Dedifferentiated amniotic fluid mesenchymal stem cell (primary cell): ENCODE data around the gene TMEM87B.
"Not testable (repeated sequence)": the region's sequence is repeated elsewhere in the genome, so short reads cannot be mapped to it uniquely, and the experiment has no call there.

Experiments used
- DNase-seq: peaks from one replicate; pipeline ENCODE4 v3.0.0-alpha.2; 2016; ENCODE audit errors: extremely low spot score

Gene TMEM87B

DNA sequence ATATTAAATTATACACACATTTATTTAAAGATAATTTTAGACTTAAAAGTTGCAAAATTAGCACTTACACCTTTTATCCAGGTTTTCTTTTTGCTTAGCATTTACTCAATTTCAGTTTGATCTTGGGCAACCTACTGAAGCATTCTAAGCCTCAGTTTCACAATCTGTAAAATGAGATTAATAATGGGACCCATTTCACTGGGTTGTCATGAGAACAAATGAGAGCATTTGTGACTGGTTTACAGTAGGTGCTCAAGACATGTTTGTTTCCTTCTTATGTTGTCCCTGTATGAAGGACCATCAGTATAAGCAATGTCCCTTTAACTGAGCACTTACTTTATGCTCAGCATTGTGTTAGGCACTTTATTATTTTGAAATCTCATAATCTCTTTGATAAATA, 78.3 kb downstream of the TMEM87B start:
- no peak for DNase-seq

DNA sequence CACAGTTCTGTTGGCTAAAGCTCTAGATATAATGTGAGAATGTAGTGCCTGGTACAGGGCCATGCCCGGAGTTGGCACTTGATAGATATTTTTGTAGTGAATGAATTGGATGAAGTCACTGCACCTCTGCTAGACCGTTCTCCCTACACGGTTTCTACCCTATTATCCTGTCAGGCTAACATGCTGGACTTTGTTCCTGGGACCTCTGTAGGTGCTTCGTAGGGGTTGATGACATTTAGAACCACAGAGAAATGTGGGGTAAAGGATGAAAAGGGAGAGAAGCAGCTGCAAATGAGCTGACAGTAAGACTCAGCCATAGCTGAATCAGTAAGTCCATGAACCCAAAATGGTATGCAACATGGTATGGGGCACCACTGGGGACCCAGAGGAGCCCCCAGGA, 79.1 kb downstream of the TMEM87B start:
- no peak for DNase-seq

DNA sequence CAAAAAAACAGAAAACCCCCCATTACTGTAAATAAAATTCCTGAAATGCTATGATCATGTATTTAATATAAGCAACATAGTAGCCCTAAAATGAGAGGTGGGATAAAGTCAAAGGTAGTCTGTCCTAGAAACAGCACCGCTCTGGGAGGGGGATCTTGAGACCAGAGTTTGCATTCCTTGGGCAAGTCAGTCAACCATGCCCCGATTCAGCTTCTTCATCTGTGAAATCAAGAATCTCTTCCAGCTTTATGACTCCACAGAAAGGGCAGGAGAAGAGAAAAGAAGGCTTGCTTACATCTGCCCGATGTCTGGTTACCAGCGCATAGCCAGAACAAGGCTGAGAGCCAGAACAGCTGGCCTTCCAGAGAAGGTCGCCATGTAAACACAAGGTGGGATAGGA, 81.0 kb downstream of the TMEM87B start:
- no peak for DNase-seq

DNA sequence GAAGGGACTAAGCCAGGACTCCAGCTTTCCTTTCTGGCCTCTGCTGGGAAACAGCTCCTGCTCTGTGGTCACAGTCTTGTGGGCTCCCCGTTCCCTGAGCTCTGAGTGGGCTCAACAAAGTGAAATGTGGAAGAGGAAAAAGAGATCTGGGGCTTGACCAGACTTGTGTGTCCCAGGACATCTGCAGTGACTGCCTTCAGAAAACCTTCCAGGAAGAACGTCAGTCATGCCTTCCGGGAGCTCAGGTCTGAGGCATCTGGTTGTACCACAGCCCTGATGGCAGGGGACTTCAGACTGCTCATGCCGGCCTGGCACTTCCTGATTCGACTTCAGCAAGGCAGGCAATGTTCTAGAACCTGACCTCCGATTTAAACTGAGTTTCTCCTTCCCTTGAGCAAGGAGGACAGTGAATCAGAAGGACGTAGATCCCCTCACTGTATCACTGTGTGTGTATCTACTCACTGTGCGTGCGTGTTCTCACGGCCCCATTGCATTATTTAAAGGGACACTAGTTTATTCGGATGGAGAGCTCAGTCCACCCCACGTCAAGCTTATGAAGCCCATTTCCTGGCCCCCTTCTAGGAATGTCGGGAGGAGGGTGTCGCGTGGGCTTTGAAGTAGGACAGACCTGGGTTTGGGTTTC, 82.6 kb downstream of the TMEM87B start:
- no peak for DNase-seq

DNA sequence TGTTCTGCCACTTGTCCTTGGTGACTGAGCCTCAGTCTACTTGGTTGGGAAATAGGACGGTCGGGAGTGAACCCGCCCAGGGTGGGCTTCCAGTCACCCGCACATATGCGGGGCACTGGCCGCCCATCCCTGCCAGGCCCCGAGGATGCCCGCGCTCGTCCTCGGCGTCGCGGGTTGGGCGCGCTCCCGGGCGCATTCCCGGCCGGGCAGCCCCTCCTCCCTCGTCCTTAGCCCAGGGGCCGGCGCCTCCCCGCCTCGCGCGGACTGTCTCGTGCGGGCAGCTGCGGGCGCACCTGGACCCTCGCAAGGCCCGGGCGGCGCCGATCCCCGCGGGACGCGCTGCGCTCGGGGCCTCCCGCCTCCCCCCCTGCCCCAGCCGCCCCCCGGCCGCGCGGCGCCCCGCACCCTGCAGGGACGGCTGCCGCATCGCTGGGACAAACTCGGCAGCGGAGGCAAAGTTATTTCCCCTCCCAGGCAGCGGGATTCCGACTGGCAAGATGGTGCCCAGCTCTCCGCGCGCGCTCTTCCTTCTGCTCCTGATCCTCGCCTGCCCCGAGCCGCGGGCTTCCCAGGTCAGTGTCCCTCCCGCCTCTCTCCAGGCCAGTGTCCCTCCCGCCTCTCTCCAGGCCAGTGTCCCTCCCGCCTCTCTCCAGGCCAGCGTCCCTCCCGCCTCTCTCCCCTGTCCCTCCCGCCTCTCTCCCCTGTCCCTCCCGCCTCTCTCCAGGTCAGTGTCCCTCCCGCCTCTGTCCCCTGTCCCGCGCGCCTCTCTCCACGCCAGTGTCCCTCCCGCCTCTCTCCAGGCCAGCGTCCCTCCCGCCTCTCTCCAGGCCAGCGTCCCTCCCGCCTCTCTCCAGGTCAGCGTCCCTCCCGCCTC, 83.3 kb downstream of the TMEM87B start, which contains the start of gene FBLN7:
TSS of gene FBLN7 (plus strand) at position 227 of the 874 bp plus-strand sequence. CDS start at position 498, 271 bp downstream.
- DNase-seq, result no peak

DNA sequence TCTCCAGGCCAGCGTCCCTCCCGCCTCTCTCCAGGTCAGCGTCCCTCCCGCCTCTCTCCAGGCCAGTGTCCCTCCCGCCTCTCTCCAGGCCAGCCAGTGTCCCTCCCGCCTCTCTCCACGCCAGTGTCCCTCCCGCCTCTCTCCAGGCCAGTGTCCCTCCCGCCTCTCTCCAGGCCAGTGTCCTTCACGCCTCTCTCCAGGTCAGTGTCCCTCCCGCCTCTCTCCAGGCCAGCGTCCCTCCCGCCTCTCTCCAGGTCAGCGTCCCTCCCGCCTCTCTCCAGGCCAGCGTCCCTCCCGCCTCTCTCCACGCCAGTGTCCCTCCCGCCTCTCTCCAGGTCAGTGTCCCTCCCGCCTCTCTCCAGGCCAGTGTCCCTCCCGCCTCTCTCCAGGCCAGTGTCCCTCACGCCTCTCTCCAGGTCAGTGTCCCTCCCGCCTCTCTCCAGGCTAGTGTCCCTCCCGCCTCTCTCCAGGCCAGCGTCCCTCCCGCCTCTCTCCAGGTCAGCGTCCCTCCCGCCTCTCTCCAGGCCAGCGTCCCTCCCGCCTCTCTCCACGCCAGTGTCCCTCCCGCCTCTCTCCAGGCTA, 84.1 kb downstream of the TMEM87B start:
- DNase-seq, result not testable (repeated sequence)

DNA sequence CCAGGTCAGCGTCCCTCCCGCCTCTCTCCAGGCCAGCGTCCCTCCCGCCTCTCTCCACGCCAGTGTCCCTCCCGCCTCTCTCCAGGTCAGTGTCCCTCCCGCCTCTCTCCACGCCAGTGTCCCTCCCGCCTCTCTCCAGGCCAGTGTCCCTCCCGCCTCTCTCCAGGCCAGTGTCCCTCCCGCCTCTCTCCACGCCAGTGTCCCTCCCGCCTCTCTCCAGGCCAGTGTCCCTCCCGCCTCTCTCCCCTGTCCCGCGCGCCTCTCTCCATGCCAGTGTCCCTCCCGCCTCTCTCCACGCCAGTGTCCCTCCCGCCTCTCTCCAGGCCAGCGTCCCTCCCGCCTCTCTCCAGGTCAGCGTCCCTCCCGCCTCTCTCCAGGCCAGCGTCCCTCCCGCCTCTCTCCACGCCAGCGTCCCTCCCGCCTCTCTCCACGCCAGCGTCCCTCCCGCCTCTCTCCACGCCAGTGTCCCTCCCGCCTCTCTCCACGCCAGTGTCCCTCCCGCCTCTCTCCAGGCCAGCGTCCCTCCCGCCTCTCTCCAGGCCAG, 84.7 kb downstream of the TMEM87B start:
- DNase-seq, result not testable (repeated sequence)

DNA sequence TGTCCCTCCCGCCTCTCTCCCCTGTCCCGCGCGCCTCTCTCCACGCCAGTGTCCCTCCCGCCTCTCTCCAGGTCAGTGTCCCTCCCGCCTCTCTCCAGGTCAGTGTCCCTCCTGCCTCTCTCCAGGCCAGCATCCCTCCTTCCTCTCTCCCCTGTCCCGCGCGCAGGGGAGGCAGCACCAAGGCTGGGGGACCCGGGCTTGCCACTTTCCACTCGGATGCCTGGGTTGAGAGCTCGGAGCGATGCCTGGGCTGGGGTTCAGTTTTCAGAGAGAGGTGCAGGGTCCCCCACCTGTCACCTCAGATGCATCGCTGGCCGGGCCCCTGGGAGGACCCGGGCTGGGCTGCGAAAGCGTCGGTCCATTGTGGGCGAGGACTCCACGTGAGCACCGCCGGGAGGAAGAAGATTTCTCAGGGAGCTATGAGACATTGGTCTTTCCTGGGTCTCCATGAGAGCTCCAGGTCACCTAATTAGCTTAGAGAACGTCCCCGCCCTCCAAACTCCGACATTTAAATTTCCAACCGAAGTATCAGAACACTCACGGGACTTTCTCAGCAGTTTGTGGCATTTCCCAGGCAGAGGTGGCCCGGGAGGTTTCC, 85.2 kb downstream of the TMEM87B start:
- DNase-seq, result no peak

DNA sequence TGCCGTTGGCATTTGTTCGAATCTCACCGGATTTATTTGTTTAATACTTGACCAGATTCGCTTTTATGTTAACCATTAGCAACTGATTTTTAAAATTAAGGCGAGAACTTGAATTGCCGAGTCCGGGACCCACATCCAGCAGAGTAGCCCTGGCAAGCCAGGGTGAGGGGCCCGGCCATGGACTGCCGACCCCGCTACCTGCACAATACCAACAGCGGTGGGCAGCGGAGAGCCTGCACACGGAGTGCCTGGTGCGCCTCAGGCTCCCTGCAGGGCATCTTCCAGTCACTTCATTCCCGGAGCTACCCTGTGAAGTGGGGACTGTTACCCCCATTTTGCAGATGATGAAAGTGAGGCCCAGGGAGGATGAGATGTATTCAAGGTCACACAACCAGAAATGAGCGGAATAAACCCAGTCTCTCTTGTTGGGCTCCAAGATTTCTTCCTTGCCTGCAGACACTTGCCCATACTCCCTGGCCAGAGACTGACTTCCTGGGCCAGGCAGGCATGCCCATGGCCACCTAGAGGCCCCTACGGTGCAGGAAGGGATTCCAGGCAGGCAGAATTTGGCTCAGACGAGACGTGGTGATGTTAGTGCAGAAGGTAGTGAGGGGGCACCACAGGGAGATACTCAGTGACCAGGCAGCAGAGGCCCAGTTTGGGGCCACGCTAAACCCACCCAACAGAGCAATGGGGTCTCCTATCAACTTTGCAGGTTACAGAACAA, 86.0 kb downstream of the TMEM87B start:
- no peak for DNase-seq

DNA sequence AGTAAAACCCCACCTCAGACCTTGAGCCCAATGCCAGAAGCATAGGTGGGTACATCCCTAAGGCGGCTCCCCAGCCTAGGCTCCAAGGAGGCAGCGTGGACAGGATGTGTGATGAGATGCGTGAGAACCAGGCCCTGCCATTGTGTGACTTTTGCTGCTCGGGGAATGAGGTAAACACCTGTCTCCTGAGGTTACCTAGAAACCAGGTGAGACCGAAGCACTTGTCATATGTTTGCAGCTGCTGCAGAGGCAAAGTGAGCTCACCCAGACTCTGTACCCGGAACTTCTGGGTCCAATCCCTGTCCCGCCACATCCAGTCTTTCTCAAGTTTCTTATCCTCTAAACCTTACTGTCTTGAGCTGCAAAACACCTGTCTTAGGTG, 86.5 kb downstream of the TMEM87B start:
- DNase-seq, result no peak

DNA sequence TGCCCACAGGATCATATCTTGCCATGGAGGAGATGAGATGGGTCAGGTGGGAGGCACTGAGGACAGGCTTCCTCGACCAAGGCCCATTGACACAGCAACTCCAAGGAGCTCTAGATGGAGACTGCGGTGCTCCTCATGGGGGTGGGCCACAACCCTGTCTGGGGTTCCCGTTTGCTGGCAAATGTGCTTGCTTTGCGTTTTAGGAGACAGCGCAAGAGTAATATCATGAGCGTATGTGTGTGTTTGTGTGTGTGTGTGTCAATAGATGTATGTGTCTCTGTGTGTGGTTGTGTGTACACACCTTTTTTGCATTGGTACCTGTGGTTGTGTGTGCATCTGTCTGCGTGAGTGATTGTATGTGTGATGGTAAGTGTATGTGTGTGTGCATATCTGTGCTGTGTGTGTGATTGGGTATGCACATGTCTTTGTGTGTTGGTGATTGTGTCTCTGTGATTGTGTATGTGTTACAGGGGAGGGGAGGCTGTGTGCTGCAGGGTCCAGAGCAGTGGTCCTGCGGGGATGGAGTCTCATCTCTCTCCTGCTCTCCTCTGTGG, 87.5 kb downstream of the TMEM87B start:
- no peak for DNase-seq

DNA sequence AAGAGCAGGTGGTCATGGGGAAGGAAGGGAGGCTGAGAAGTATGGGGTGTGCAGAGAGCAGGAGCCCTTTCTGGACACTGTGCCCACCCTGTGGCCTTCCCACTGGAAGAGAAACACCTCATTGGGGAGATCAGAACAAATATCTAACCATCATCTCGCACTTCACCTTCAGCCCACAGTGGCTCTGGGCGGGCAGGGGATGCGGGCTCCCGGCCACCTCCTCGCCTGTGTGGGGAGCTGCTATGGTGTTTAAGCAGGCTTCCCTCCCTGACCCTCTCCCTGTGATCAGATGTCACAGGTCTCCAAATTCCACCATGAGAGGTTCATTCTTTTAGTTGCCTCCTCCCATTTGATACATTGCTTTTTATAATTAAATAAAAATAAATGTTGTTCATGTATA, 88.1 kb downstream of the TMEM87B start:
- DNase-seq, result no peak

DNA sequence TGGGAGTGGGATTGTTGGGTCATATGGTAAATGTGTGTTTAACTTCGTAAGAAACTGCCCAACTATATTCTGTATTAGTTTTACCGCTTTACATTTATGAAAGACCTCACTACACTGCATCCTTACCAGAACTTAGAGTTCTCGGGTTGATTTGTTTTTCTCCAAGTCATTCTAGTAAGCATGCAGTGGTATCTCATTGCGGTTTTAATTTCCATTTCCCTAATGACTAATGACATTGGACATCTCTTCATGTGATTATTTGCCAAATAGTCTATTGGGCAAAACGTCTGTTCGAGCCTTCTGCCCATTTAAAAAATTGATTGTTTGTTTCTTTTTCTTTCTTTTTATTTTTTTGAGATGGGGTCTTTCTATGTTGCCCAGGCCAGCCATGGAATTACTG, 89.9 kb downstream of the TMEM87B start:
- DNase-seq, result no peak

DNA sequence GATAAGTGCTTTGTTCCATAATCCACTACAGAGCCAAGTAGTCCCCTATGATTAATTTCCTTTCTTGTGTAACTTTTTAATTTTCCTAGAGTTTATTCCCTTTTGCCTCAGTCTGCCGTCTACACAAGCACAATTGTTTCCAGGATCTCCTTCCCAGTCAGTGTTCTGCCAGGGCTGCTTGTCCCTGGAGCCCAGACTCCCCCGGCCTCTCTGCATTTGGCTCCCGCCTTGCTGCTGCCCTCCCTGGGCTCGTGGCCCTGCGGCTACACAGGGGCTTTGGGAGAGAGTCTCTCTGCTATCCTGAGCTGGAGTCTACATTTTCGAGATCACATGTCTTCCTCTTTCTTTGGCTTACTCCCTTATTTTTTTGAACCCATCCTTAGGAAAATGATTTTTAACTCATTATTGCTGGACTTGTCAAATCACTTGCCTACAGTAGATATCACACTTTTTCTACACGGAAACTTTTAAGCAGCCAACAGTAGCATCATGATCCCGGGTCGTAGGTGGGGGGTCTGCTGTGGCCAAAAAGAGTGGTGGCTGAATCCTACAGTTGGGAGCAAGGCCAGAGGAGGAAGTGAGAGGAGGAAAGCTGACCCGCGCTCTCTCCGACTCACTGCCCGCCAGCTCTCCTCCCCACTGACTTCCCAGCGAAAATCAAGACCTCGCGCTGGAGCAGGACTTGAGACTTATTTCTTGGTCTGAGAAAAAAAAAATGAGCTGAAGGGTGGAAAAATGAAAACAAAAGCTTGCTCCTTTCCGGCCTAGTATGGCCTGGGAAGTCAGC, 92.5 kb downstream of the TMEM87B start:
- DNase-seq, result no peak

DNA sequence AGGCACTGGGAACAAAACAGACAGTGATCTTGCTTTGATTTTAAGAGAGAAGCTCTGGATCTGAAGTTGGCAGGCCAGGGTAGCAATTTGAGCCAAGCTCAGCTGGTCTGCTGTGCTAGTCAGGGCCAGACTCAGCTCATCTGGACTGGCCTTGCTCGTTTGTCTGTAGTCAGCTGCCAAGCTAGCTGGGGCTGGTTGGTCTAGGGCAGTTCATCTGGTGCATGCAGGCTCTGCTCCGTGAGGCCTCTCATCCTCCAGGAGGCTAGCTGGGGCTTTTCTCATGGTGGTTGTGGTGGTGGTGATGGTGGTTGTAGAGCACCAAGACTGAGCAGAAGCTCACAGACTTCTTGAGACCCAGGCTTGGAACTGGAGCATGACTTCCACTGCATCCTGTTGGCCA, 93.4 kb downstream of the TMEM87B start:
- no peak for DNase-seq

DNA sequence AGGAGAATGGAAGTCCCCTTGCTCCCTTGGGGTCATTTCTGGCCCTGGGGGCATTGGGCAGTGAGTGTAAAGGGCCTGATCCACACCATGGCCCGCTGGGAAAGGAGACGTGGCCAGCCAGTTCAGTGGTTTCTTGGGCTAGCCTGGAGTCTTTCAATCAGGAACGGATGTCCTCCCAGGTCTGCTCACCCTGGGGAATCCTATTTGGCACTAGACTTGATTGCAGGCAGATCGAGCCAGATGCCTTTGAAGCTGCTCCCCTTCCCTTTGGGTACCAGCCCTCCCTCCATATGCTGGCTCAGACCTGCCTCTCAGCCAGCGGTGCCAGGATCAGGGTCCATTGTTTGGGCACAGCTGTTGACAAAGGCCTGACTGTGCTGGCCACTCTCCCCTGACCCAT, 94.1 kb downstream of the TMEM87B start:
- DNase-seq, result no peak

DNA sequence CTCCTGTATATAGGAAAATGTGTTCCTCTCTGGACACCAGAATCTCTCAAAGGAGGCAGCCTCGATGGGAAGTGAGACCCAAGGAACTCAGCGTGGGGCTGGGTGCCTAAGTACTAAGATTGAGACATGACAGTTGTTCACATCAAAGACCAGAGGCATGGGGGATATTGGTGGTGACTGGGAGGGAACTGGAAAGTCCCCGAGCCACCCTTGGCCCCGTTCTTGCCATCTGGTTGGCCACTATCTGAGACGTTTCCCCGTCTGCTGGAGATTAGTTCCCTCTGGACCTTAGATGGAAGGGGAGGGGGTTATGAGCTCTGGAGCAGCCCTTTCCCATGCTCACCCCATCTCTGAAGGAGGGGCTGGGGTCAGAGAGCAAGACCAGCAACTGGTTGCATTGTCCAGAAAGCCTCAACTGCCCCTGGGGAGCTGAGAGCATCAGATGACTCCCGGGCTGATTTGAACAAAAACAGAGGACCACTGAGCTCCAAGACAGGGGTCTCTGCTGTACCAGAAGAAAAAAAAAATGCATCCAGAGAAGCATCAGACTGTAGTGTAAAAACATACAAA, 94.9 kb downstream of the TMEM87B start:
- DNase-seq, result no peak

DNA sequence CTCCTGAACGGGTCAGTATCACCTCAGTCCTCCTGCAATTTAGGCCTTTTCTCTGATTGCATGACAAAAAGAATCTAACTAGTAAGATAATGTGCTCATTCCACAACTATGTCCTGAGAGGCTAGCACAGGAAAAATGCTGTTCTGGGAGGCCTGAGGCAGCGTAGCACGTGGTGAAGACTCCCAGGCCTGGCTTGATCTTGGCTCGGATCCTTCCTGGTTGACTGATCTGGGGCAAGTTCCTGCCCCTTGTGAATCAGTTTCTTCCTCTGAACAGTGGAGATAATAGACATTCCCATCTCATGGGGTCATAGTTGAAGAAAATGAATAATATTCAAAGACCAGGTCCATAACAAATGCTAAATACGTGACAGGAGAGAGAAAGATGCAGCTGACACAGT, 95.4 kb downstream of the TMEM87B start:
- peak; percentile 93 for DNase-seq

DNA sequence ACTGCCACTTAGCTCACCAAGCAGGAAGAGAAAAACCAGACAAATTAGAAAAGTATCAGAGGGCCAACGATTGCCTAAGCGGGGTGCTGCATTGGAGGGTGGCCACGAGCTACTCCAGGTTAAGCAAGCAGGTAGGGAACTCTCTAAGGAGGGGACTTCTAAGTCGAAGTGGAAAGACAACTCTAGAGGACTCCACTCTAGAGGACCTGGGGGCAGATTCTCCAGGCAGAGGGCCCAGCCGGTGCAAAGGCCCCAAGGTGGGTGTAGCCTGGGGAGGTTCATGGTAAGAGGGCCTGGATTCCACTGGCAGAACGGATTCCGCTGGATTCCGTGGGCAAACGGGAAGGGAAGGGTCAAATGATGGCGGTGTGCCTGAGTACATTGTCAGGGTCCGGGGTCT, 95.8 kb downstream of the TMEM87B start:
- no peak for DNase-seq

DNA sequence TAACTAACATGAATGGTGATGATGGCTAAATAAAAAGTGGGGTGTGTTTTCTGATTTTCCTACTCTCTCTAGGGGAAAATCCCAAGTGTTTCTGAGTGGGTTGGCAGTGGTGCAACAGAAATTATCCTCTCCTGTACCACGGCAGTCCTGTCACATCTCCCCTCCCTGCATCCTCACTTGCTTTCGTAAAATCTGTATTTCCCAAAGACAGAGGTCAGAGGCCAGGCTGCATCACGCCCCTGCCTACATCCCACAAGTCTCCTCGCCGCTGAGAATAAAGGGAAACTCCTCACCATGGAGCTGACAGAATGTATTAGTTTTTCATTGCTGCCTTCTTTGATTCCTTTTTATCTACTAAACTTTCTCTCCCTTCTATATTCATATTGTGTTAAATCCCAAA, 96.2 kb downstream of the TMEM87B start:
- DNase-seq, result no peak
